Keratinocyte (primary cell): ENCODE measurements around the gene ASGR1. TPM values are rescaled to one million over a fixed set of nuclear protein-coding genes. Genes with fewer than 3 reads are reported as not detected.

Source experiments
- DNase-seq: peaks from one replicate; pipeline ENCODE4 v3.0.0-alpha.2; 2011; ENCODE audit warnings: low read depth, missing footprints, low spot score
- FAIRE-seq: peaks from 2 replicates; lab custom pipeline; 2011; peaks lifted over from hg19 to GRCh38; lab: Jason Lieb, UNC
- H2AFZ ChIP-seq: 2 replicates; pipeline ENCODE4 v1.6.0; 2012; ENCODE audit warnings: low read length, control low read depth, inconsistent platforms; ENCODE audit not compliant: control insufficient read depth
- H3K27ac ChIP-seq: 2 replicates; pipeline ENCODE4 v1.5.1; 2011; ENCODE audit warnings: low read length; ENCODE audit not compliant: control insufficient read depth, insufficient read depth
- H3K27me3 ChIP-seq: 3 replicates; pipeline ENCODE4 v1.6.0; 2011; ENCODE audit warnings: low read length; ENCODE audit not compliant: control insufficient read depth, insufficient read depth; ENCODE audit errors: extremely low read depth
- H3K36me3 ChIP-seq, 2 experiments: 2 replicates in 1 of 2; 3 replicates in 1 of 2; pipeline ENCODE4 v1.5.1; 2011; ENCODE audit warnings: low read length in 2 of 2, mild to moderate bottlenecking in 1 of 2; ENCODE audit not compliant: control insufficient read depth in 2 of 2, insufficient read depth in 2 of 2; ENCODE audit errors: extremely low read depth in 1 of 2
- H3K4me1 ChIP-seq: 3 replicates; pipeline ENCODE4 v1.5.1; 2011; ENCODE audit warnings: low read length; ENCODE audit not compliant: control insufficient read depth, insufficient read depth; ENCODE audit errors: extremely low read depth
- H3K4me2 ChIP-seq: 3 replicates; pipeline ENCODE4 v1.6.0; 2011; ENCODE audit warnings: low read depth, low read length; ENCODE audit not compliant: control insufficient read depth, insufficient read depth; ENCODE audit errors: extremely low read depth
- H3K4me3 ChIP-seq, 3 experiments: fragments of 200-600 bp in 1 of 3; sonication (generic) in 1 of 3; 2 replicates in 2 of 3; 3 replicates in 1 of 3; pipeline ENCODE4 v1.5.1; 2011 to 2016; ENCODE audit warnings: low read length in 3 of 3, mild to moderate bottlenecking in 3 of 3, control low read depth in 2 of 3, inconsistent platforms in 1 of 3, low read depth in 1 of 3, mixed read lengths in 1 of 3, mixed run types in 1 of 3, moderate library complexity in 1 of 3; ENCODE audit not compliant: control insufficient read depth in 2 of 3, insufficient read depth in 2 of 3; ENCODE audit errors: extremely low read depth in 1 of 3
- H3K79me2 ChIP-seq: 2 replicates; pipeline ENCODE4 v1.6.0; 2012; ENCODE audit warnings: low read length; ENCODE audit not compliant: control insufficient read depth, insufficient read depth
- H3K9ac ChIP-seq: 3 replicates; pipeline ENCODE4 v1.6.0; 2011; ENCODE audit warnings: low read length; ENCODE audit not compliant: control insufficient read depth, insufficient read depth; ENCODE audit errors: extremely low read depth
- H3K9me1 ChIP-seq: 3 replicates; pipeline ENCODE4 v1.6.0; 2011; ENCODE audit warnings: low read length; ENCODE audit not compliant: control insufficient read depth, insufficient read depth; ENCODE audit errors: extremely low read depth
- H3K9me3 ChIP-seq: 2 replicates; pipeline ENCODE4 v1.5.1; 2012; ENCODE audit warnings: low read depth, low read length; ENCODE audit not compliant: control insufficient read depth
- H4K20me1 ChIP-seq: 3 replicates; pipeline ENCODE4 v1.6.0; 2011; ENCODE audit warnings: low read length; ENCODE audit not compliant: control insufficient read depth, insufficient read depth; ENCODE audit errors: extremely low read depth
- CTCF ChIP-seq, 3 experiments: IDR thresholded peaks in 1 of 3; conservative IDR thresholded peaks in 1 of 3; optimal IDR thresholded peaks in 1 of 3; 2 replicates in 2 of 3; 3 replicates in 1 of 3; pipeline versions ENCODE3 to v1.5.1; 2011; ENCODE audit warnings: low read length in 3 of 3, mild to moderate bottlenecking in 3 of 3, moderate library complexity in 2 of 3, control low read depth in 1 of 3, inconsistent platforms in 1 of 3; ENCODE audit not compliant: insufficient read depth in 2 of 3; ENCODE audit errors: extremely low read depth in 1 of 3
- EZH2 ChIP-seq: IDR thresholded peaks from one replicate; pipeline ENCODE4 v1.6.1; 2012; ENCODE audit warnings: inconsistent platforms, mild to moderate bottlenecking, low read length, moderate library complexity
- dilution Hi-C: fragments of 300-500 bp; cut with MboI; formaldehyde crosslinking; loops from one replicate; pipeline ENCODE4 v1.7.0; 2020; ENCODE audit warnings: low sequenced_read_pairs; ENCODE audit not compliant: extremely low pct_ligation_motif_present
- polyA plus RNA-seq, 5 experiments: library from polyadenylated mRNA; depleted of rRNA in 3 of 5; stranded (reverse) in 3 of 5; stranded (forward) in 1 of 5; unstranded in 1 of 5; fragments of >200 nt; gene quantifications; 1 replicate in 1 of 5; 2 replicates in 3 of 5; 3 replicates in 1 of 5; pipeline versions ENCODE4 v1.2.1 to v1.2.3, GENCODE V29; 2011 to 2012; ENCODE audit warnings: missing spikeins in 2 of 5, low read depth in 1 of 5, low replicate concordance in 1 of 5

The ASGR1 gene
- polyA plus RNA-seq, 1 donor (not counting 4 experiments of a cell fraction or from before 2014, with no cell fraction given) = 0.18 TPM

- Histone ChIP-seq H4K20me1 (peaks cover 7% of the 10 kb centered on the region), H3K4me2 (no peak overlapping the region), H3K9me3 (no peaks in the 10 kb centered on the region), H3K79me2 (peaks cover 22% of the 10 kb centered on the region), H3K36me3 (peaks cover 40 to 54% of the 10 kb centered on the region in 2 experiments), H3K9me1 (peaks cover 2% of the 10 kb centered on the region), H3K4me1 (peaks cover 20% of the 10 kb centered on the region), H3K27ac (peak overlapping the region; percentile 57), H3K4me3 (no peak overlapping the region), H3K27me3 (no peaks in the 10 kb centered on the region), H3K9ac (no peak overlapping the region), H2AFZ (no peak overlapping the region)
- dilution Hi-C loops = no loop called here
- FAIRE-seq = no peak
- TF ChIP-seq CTCF (optimal IDR thresholded peaks at IDR 0.05 in 1 of 3, IDR thresholded peaks at IDR 0.05 in 1 of 3, conservative IDR thresholded peaks at IDR 0.05 in 1 of 3; ENCODE audit: extremely low read depth in 1 of 3, insufficient read depth in 2 of 3, low read length in 3 of 3) (no peak), EZH2 (no peak)
- no peak for DNase-seq
These were observed 47.8 kb upstream of the ASGR1 start for GRCh38 chr17:7226721-7227710.

GRCh38 chr17:7225711-7226331 is 46.7 kb upstream of the ASGR1 start:
- peaks cover 47 to 64% of the 10 kb centered on the region in 2 experiments for H3K36me3 ChIP-seq
- H3K27ac ChIP-seq = no peak overlapping the region
- H3K4me2 ChIP-seq = no peak overlapping the region
- H3K79me2 ChIP-seq = peaks cover 18% of the 10 kb centered on the region
- peaks cover 5% of the 10 kb centered on the region for H4K20me1 ChIP-seq
- H3K4me1 ChIP-seq = peaks cover 29% of the 10 kb centered on the region
- H2AFZ ChIP-seq = no peak overlapping the region
- H3K4me3 ChIP-seq = no peak overlapping the region
- H3K9ac ChIP-seq = no peak overlapping the region
- H3K9me3 ChIP-seq = no peaks in the 10 kb centered on the region
- no peaks in the 10 kb centered on the region for H3K9me1 ChIP-seq
- DNase-seq (no peak), FAIRE-seq (no peak)
- H3K27me3 ChIP-seq = no peaks in the 10 kb centered on the region
- TF ChIP-seq EZH2 (no peak), CTCF (optimal IDR thresholded peaks at IDR 0.05 in 1 of 3, IDR thresholded peaks at IDR 0.05 in 1 of 3, conservative IDR thresholded peaks at IDR 0.05 in 1 of 3; ENCODE audit: extremely low read depth in 1 of 3, insufficient read depth in 2 of 3, low read length in 3 of 3) (no peak)
- dilution Hi-C loops = no loop called here
